C4-2B (cell line): ENCODE measurements around the gene ATP1A2.

Experiments used
- CTCF ChIP-seq: fragments of 450-650 bp; conservative IDR thresholded peaks from 2 replicates; pipeline ENCODE4 v1.5.1; 2017; ENCODE audit warnings: mild to moderate bottlenecking
- ZFX ChIP-seq: fragments of 450-650 bp; IDR thresholded peaks from 2 replicates; pipeline ENCODE4 v1.6.1; 2017

- no peak for TF ChIP-seq CTCF
- TF ChIP-seq ZFX: no peak
Observed at GRCh38 chr1:160099716-160100375, 15.7 kb upstream of the ATP1A2 start.
